Anterior cingulate cortex (tissue), 58 donors: ENCODE results near the gene SMPD3.

Experiments used
- DNase-seq, 58 donors: peaks; one replicate each; lab custom pipeline; 2025; lab: John Stamatoyannopoulos, UW

SMPD3 gene

GRCh38 chr16:68373528-68374245 is 74.6 kb downstream of the SMPD3 start:
- no peak for DNase-seq

- no peak for DNase-seq
Observed at GRCh38 chr16:68372806-68373205, 75.5 kb downstream of the SMPD3 start.

GRCh38 chr16:68372381-68372720 is 76.0 kb downstream of the SMPD3 start:
- DNase-seq = no peak

- no peak for DNase-seq
Observed at GRCh38 chr16:68371706-68372380, 76.5 kb downstream of the SMPD3 start.

GRCh38 chr16:68371276-68371651 is 77.0 kb downstream of the SMPD3 start:
- no peak for DNase-seq

- no peak for DNase-seq
Observed at GRCh38 chr16:68370581-68371275, 77.6 kb downstream of the SMPD3 start.

DNA sequence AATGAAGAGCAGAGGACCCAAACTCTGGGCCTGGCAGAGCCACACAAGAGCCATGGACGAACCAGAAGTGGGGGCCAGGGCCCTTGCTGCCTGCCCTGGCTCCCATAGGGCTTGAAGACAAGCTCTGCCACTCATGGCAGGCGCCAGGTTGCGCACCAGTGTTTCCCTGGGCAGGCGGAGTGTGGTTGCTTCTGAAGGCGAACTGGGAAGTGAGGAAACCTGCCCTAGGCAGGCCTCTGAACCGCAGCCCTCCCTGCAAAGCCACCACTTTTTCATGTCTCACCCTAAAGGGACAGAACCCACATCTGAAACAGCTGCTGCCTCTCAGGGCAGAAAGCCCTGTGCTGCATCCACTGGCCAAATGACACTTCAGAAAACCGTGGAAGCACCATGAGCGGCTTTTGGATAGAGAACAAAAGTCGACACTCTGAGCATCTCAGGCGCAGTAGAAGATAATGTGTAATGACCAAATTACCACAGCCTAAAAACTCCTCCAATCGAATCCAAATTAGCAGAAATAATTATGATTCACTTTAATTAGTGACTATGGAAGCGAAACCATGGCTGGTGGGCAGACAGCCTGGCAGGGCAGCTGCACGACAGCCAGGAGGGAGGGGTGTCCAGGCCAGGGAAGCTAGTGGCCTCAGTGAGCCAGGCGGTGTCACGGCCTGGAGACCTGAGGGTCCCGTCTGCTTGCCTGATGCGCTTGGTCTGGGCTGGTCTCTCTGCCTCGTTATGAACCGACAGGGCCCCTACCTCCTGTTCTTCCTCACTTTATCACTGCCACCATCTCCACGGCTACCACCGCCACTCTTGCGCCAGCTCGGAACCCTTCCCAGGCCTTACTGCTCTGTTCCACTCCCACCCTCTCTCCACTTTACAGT is 78.4 kb downstream of the SMPD3 start:
- peak in 6 of 58 donors; percentile 14 to 63 (median 36) for DNase-seq

GRCh38 chr16:68369168-68369567 is 79.1 kb downstream of the SMPD3 start:
- DNase-seq = no peak

DNA sequence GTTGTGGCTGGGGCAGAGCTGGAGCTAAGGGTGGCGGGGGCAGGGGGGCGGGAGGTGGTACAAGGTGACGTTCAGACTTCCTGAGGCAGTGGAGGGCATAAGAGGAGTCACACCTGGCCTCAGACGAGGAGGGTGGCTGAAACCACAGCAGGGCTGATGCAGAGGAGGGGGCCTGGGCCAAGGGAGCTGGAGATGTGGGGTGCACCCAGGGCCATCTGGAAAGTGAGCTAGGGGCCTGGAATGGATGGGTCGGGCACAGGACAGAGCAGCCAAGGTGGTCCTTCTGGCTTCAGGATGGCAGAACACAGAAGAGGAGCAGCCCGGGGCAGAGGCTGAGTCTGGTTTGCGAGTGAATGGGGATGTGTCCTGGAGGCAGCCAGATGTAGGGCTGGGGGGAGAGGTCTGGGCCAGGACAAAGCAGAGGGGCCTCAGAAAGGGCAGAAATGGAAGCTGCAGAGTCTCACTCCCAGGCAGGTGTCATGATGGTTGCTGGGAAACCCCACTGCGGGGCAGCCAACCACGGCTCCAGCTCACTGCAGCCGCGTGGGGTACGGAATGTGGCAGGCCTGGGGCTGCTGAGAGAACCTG is 79.9 kb downstream of the SMPD3 start:
- DNase-seq = no peak

DNA sequence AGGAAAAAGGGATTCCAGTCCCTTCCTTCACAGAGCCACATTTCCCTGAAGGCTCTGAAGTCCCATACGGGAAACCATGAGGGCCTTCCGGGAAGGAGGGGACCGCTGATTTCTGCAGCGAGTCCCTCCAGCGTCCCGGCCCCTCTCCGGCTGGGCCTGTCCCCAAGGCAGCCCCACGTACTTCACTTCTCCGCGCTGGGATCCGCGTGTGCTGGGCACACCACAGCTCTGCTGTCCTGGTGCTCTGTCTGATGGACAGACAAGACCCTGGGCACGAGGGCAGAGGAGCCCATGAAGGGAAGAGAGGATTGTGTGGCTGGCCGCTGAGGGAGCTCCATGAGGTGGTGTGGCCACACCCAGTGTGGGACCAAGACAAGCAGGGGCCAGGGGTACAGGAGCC is 80.4 kb downstream of the SMPD3 start:
- DNase-seq = no peak

GRCh38 chr16:68367440-68367839 is 80.9 kb downstream of the SMPD3 start:
- no peak for DNase-seq

- DNase-seq = peak in 13 of 58 donors; percentile 8 to 66 (median 24)
Observed at GRCh38 chr16:68367030-68367429, 81.3 kb downstream of the SMPD3 start.

DNA sequence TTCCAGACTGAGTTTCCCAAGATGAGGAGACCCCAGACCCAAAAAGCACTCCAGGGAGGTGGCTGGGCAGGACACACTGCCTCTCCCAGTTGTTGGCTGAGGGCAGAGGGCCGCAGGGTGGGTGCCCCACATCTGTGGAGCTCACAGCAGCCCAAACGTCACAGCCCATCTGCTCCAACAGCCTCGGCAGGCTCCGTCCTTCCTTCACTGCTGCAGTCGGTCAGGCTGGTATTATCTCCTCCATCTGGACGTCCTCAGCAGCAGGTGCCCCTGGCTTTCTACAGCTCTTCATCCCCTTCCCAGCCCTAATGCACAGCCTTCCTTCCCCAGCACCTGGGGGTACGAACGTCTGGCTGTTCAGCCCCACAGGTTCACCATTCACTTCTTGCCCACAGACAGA is 82.2 kb downstream of the SMPD3 start:
- DNase-seq = no peak

DNA sequence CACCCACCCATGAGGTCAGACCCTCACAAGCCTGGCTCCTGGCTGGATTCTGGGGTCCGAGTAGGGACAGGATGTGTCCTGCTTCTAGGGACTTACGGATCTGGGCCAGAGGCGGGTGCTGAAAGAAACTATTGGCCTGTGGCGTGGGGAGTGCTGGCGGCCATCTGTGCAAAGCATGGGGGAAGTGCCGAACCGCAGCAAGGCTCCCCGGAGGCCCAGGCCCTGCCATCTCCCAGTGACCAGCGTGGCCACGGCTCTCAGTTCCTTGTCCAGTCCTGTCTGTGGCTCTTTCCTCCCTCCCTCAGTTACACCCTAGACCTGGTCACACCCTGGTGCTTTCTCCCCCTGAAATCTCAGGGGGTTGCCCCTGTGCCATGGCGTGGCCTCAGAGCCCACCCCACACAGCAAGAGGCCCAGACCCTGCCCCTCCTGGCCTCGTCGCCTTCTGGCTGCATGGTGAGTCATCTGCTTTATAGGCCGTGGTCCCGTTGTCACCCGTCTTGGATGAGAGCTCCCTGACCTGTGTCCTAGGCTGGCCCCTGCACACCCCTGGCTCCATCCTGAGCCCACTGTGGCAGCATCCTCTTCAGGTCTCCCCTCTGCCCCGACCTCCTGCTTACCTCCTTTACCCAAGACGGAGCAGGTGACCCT is 83.0 kb downstream of the SMPD3 start:
- peak in 7 of 58 donors; percentile 11 to 34 (median 21) for DNase-seq

- peak in 10 of 58 donors; percentile 13 to 62 (median 36) for DNase-seq
Observed at GRCh38 chr16:68364561-68364998, 83.7 kb downstream of the SMPD3 start.

- no peak for DNase-seq
Observed at GRCh38 chr16:68363658-68364521, 84.4 kb downstream of the SMPD3 start.

- DNase-seq = no peak
Observed at GRCh38 chr16:68362947-68363657, 85.2 kb downstream of the SMPD3 start.
